WI38 (cell line): ENCODE measurements around the gene OR10T2.
"Not testable (repeated sequence)": the region's sequence is repeated elsewhere in the genome, so short reads cannot be mapped to it uniquely, and the experiment has no call there.

Experiments used
- H3K4me3 ChIP-seq: 2 replicates; pipeline ENCODE4 v1.5.1; 2011; ENCODE audit warnings: low read depth, mild to moderate bottlenecking, control low read depth, low read length
- TF ChIP-seq, protein P1 (sequence below): IDR thresholded peaks from 2 replicates; pipeline ENCODE4 v1.5.1; 2012; ENCODE audit warnings: low read depth, mild to moderate bottlenecking, control low read depth, low read length

Gene OR10T2

DNA sequence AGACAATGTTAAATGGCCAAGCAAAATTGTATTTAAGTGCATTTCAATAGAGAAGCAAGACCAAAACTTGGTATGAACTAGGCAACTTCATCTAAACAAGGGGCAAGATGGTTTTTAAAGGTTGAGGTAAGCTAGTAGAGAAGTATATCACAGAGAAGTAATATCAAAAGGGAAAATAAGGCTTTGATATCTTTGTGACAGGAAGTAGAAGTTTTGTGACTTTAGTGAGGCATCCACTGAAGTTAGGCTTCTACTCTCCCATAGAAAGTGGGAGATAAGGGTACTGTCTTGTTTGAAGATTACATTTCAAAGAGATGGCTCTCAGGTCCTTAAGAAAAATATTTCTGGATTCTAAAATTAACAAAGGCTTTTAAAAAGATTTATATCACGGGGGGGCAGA is 8.9 kb downstream of the OR10T2 start:
- TF ChIP-seq, protein P1, sequence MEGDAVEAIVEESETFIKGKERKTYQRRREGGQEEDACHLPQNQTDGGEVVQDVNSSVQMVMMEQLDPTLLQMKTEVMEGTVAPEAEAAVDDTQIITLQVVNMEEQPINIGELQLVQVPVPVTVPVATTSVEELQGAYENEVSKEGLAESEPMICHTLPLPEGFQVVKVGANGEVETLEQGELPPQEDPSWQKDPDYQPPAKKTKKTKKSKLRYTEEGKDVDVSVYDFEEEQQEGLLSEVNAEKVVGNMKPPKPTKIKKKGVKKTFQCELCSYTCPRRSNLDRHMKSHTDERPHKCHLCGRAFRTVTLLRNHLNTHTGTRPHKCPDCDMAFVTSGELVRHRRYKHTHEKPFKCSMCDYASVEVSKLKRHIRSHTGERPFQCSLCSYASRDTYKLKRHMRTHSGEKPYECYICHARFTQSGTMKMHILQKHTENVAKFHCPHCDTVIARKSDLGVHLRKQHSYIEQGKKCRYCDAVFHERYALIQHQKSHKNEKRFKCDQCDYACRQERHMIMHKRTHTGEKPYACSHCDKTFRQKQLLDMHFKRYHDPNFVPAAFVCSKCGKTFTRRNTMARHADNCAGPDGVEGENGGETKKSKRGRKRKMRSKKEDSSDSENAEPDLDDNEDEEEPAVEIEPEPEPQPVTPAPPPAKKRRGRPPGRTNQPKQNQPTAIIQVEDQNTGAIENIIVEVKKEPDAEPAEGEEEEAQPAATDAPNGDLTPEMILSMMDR, result no peak
- H3K4me3 ChIP-seq, result no peak overlapping the region

DNA sequence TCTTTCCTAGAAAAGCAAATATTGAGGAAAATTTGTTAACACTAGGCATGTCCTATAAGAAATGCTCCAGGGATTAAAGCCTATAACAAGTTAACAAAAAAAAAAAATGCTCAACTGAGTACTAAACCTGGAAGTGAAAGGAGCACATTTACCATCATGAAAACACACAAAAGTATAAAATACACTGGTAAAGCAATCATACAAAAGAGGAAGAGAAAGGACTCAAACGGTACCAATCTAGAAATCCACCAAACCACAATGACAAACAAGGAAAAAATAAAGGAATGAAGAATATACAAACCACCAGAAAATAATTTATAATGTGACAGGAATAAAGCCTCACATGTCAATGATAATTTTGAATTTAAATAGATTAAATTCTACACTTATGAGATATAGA is 24.4 kb downstream of the OR10T2 start:
- TF ChIP-seq, protein P1, result no peak
- no peak overlapping the region for H3K4me3 ChIP-seq

DNA sequence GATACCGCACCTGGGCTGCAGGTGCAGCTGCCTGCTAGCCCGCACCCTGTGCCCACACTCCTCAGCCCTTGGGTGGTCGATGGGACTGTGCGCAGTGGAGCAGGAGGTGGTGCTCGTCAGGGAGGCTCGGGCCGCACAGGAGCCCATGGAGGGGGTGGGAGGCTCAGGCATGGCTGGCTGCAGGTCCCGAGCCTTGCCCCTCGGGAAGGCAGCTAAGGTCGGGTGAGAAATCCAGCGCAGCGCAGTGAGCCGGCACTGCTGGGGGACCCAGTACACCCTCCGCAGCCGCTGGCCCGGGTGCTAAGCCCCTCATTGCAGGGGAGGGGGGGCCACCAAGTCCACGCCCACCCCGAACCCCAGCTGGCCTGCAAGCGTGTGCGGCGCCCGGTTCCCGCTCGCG is 25.2 kb downstream of the OR10T2 start:
- H3K4me3 ChIP-seq, result not testable (repeated sequence)

DNA sequence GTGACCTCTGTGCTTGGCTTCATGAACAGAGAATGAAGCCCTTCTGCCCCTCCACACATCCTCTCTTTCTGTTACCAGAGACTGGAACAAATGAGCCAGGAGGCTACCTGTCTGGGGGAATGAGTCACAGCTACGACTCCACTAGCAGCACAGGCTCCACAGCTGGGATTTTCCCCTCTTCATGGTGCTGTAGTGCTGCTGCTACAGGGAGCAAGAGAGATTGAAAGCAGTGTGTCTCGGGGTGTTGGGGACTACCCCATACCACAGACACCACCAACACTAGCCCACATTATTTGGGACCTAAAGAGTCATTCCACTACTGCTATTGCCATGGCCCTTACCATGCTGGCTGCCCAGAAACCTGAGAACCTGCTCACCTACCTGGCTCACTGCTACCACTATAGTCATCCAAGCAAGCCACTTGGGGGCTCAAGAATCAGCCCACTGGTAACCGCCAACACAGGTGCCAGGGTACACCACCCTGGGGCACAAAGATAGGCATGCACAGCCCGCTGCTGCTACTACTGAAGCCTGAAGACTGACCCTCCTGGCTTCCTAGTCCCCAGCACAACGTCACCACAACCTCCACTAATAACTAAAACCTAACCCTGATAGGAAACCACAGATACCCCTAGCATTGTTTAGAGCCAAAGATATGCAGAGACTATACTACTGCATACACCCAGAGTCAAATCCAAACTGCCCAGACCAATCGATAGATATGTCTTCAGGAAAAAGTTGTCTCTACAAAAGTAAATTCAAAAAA is 27.9 kb downstream of the OR10T2 start:
- H3K4me3 ChIP-seq, result no peak overlapping the region

DNA sequence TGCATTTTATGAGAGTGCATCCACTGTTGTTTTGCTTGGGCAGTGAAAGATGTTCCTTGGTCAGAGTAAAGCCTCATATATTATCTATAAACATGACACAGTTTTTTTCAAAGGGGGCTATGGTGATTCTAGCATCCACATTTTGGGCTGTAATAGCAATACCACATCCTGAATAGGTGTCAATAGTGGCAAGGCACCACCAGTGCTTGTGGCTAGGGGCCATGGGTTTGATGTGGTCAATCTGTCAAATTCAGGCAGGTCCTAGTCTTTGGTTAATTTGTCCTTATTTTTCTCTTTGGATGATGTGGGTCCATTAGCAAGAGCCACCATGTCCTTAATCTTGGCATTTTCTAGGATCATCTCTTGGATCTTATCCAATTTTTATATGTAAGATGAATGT is 32.5 kb downstream of the OR10T2 start:
- H3K4me3 ChIP-seq, result no peak overlapping the region
- TF ChIP-seq, protein P1, result no peak

More for the DNA sequence above, 27.9 kb downstream of the OR10T2 start:
- TF ChIP-seq, protein P1, result no peak

DNA sequence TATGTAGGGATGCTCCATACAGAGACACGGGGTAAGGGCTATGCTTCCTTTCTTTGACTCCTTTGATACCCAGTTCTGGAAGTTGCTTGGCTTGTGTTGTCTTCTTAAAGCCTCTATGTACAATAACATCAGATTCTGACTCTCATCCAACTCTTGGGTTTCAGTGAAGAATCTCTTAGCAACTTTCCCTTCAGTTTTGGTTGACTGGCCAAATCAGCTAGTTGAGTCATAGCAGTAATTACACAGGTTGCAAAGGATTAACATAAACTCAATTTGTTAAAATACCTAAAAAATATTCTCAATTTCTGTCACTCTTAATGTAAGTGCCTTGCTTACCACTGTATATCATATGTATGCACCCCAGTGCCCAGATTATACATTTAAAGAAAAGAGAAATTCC is 36.3 kb downstream of the OR10T2 start:
- TF ChIP-seq, protein P1, result no peak
- no peak overlapping the region for H3K4me3 ChIP-seq

DNA sequence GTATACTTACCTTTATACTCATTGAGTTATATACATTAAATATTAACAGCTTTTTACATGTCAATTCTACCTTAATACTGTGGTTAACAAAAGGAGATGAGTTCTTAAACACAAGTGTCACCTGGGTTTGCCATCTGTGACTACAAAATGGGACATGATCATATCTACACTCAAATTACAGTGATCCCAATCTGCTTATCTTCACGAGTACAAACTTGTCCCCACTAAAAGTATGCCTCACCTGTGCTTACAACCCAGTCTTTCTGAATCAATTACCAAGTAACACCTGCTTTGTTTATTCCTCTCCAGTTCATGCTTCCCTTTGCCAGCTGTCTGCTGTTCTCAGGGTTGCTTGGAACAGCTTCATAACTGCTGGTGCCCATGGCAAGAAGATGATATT is 36.8 kb downstream of the OR10T2 start:
- H3K4me3 ChIP-seq, result no peak overlapping the region
- TF ChIP-seq, protein P1, result no peak

DNA sequence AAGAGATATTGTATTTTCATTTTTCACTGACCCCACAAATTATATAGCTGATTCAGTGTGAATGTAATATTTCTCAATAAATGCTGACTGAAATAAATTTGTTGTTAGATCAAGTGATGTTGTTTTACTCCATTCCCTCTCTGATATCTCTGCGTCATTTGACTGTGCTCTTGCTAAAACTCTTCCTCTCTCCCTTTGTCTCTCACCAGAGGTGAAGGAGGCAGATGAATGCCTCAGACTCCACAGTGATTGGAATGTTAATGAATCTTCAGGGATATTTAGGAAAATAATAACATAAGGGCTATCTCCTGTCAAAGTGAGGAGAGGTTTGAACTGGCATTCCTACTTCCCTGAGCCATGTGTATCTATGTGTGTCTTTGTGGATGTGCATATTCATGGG is 41.8 kb downstream of the OR10T2 start:
- H3K4me3 ChIP-seq, result no peak overlapping the region
- TF ChIP-seq, protein P1, result no peak
